GM12878 (cell line): ENCODE results near the gene DNAH11. TPM values are rescaled to one million over a fixed set of nuclear protein-coding genes. Genes with fewer than 3 reads are reported as not detected.

Source experiments
- ATF7 ChIP-seq: fragments of 450-650 bp; IDR thresholded peaks from 2 replicates; pipeline ENCODE4 v1.6.1; 2016; ENCODE audit warnings: low read depth, mild to moderate bottlenecking
- LARP7 ChIP-seq: fragments of 450-650 bp; IDR thresholded peaks from 2 replicates; pipeline ENCODE4 v1.6.1; 2017; ENCODE audit warnings: mild to moderate bottlenecking
- MLLT1 ChIP-seq: fragments of 450-650 bp; IDR thresholded peaks from 2 replicates; pipeline ENCODE4 v1.6.1; 2016; ENCODE audit warnings: mild to moderate bottlenecking
- MTA2 ChIP-seq: fragments of 450-650 bp; IDR thresholded peaks from 2 replicates; pipeline ENCODE4 v1.6.1; 2016; ENCODE audit warnings: low read depth, mild to moderate bottlenecking, moderate library complexity
- NFXL1 ChIP-seq: fragments of 450-650 bp; IDR thresholded peaks from 2 replicates; pipeline ENCODE4 v1.6.1; 2017; ENCODE audit warnings: antibody characterized with exemption, mild to moderate bottlenecking, borderline replicate concordance
- NR2F1 ChIP-seq: fragments of 450-650 bp; conservative IDR thresholded peaks from 2 replicates; pipeline ENCODE4 v1.6.1; 2017; ENCODE audit warnings: mild to moderate bottlenecking
- PBX3 ChIP-seq: IDR thresholded peaks from 2 replicates; pipeline ENCODE4 v1.6.1; 2011; ENCODE audit warnings: mild to moderate bottlenecking, low read depth, low read length, moderate library complexity; ENCODE audit not compliant: insufficient replicate concordance
- POLR2AphosphoS5 ChIP-seq: IDR thresholded peaks from 2 replicates; pipeline ENCODE4 v1.6.1; 2011; ENCODE audit warnings: mild to moderate bottlenecking, low read length, inconsistent platforms
- RELA ChIP-seq: fragments of 450-650 bp; IDR thresholded peaks from 2 replicates; pipeline ENCODE4 v1.8.0; 2014; ENCODE audit warnings: borderline replicate concordance; ENCODE audit not compliant: partially characterized antibody
- SUZ12 ChIP-seq: fragments of 200-600 bp; sonication (generic); IDR thresholded peaks from one replicate; pipeline ENCODE4 v1.6.1; 2018; ENCODE audit warnings: antibody characterized with exemption, mild to moderate bottlenecking; ENCODE audit not compliant: unreplicated experiment
- TAF1 ChIP-seq: IDR thresholded peaks from 2 replicates; pipeline ENCODE4 v1.6.1; 2011; ENCODE audit warnings: mild to moderate bottlenecking, low read depth, low read length, borderline replicate concordance
- TARDBP ChIP-seq: IDR thresholded peaks from 2 replicates; pipeline ENCODE4 v1.6.1; 2016; ENCODE audit warnings: borderline replicate concordance
- ZNF24 ChIP-seq: fragments of 450-650 bp; IDR thresholded peaks from 2 replicates; pipeline ENCODE4 v1.6.1; 2017; ENCODE audit warnings: antibody characterized with exemption, mild to moderate bottlenecking
- ZNF274 ChIP-seq: IDR thresholded peaks from one replicate; pipeline ENCODE4 v1.8.0; 2011; ENCODE audit not compliant: insufficient read length, insufficient read depth
- polyA plus RNA-seq, 11 experiments: library from polyadenylated mRNA; depleted of rRNA in 4 of 11; unstranded in 6 of 11; stranded (reverse) in 5 of 11; fragments of >200 nt; fragmentation: Nextera tagmentation in 4 of 11; fragmentation: Illumina TruSeq in 1 of 11; extraction: Ambion mirVana in 4 of 11; extraction: Trizol in 1 of 11; gene quantifications; 1 replicate in 1 of 11; 2 replicates in 10 of 11; pipeline versions ENCODE4 v1.2.1 to v1.2.3, GENCODE V29; 2011 to 2016; ENCODE audit warnings: inconsistent platforms in 2 of 11, missing spikeins in 2 of 11, low read depth in 1 of 11
- total RNA-seq, 4 experiments: library from RNA; depleted of rRNA in 3 of 4; stranded (reverse); fragments of >200 nt in 3 of 4; fragmentation: Illumina TruSeq in 1 of 4; extraction: Trizol in 1 of 4; gene quantifications; 2 replicates each; pipeline versions ENCODE4 v1.2.1 to v1.2.3, GENCODE V29; 2013 to 2021
- TF ChIP-seq, protein P1 (sequence below): fragments of 450-650 bp; IDR thresholded peaks from 2 replicates; pipeline ENCODE4 v1.6.1; 2017; ENCODE audit warnings: mild to moderate bottlenecking, moderate library complexity
- TF ChIP-seq, protein P2 (sequence below): fragments of 450-650 bp; IDR thresholded peaks from 2 replicates; pipeline ENCODE4 v1.6.1; 2017; ENCODE audit warnings: mild to moderate bottlenecking, low read depth, inconsistent platforms; ENCODE audit not compliant: poor library complexity, severe bottlenecking
- TF ChIP-seq, protein P3 (sequence below): fragments of 450-650 bp; IDR thresholded peaks from 2 replicates; pipeline ENCODE4 v1.6.1; 2016; ENCODE audit warnings: mild to moderate bottlenecking, moderate library complexity, borderline replicate concordance

The DNAH11 gene
- total and polyA plus RNA-seq, 10 of the 15 experiments (the other 5 are each of a cell fraction or from before 2014, with no cell fraction given) = 0.03 to 0.56 (median 0.10) TPM

DNA sequence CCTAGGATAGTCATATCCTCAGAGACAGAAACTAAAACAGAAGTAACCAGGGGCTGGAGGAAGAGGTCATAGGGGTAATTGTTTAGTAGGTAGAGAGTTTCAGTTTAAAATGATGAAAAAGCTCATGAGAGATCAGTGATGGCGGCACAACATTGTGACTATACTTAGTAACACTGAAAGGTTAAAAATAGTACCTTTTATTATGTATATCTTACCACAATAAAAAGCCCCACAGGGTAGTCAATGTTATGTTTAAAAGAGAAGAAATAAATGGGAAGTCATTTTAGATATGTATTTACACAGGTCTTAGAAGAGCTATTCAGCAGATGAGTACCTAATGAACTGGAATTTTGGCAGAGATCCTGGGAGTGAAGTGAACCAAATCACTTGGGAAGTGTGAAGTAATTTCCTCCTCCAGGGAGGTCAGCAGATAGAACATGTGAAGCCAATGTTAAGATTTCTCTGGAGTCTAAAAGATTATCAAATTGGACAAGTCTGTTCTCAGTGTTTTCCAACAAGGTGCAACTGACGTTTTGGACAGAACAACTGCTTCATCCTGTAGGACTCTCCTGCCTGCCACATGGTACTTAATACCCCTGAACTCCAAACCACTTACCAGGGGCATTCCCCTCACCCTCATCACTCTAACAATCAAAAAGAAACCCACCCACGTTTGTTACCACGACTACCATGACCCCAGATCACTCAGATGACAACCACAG, 396.5 kb downstream of the DNAH11 start (continued):
- TF ChIP-seq LARP7 (no peak), RELA (no peak), ATF7 (peak; percentile 83), ZNF24 (no peak), MTA2 (peak; percentile 92), NR2F1 (peak; percentile 90), SUZ12 (no peak), TAF1 (no peak), POLR2AphosphoS5 (no peak), PBX3 (no peak), TARDBP (no peak), MLLT1 (peak; percentile 49; the same call in 1 of the 2 replicates), ZNF274 (no peak), NFXL1 (no peak)
- TF ChIP-seq, protein P1, sequence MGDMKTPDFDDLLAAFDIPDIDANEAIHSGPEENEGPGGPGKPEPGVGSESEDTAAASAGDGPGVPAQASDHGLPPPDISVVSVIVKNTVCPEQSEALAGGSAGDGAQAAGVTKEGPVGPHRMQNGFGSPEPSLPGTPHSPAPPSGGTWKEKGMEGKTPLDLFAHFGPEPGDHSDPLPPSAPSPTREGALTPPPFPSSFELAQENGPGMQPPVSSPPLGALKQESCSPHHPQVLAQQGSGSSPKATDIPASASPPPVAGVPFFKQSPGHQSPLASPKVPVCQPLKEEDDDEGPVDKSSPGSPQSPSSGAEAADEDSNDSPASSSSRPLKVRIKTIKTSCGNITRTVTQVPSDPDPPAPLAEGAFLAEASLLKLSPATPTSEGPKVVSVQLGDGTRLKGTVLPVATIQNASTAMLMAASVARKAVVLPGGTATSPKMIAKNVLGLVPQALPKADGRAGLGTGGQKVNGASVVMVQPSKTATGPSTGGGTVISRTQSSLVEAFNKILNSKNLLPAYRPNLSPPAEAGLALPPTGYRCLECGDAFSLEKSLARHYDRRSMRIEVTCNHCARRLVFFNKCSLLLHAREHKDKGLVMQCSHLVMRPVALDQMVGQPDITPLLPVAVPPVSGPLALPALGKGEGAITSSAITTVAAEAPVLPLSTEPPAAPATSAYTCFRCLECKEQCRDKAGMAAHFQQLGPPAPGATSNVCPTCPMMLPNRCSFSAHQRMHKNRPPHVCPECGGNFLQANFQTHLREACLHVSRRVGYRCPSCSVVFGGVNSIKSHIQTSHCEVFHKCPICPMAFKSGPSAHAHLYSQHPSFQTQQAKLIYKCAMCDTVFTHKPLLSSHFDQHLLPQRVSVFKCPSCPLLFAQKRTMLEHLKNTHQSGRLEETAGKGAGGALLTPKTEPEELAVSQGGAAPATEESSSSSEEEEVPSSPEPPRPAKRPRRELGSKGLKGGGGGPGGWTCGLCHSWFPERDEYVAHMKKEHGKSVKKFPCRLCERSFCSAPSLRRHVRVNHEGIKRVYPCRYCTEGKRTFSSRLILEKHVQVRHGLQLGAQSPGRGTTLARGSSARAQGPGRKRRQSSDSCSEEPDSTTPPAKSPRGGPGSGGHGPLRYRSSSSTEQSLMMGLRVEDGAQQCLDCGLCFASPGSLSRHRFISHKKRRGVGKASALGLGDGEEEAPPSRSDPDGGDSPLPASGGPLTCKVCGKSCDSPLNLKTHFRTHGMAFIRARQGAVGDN = no peak
- TF ChIP-seq, protein P2, sequence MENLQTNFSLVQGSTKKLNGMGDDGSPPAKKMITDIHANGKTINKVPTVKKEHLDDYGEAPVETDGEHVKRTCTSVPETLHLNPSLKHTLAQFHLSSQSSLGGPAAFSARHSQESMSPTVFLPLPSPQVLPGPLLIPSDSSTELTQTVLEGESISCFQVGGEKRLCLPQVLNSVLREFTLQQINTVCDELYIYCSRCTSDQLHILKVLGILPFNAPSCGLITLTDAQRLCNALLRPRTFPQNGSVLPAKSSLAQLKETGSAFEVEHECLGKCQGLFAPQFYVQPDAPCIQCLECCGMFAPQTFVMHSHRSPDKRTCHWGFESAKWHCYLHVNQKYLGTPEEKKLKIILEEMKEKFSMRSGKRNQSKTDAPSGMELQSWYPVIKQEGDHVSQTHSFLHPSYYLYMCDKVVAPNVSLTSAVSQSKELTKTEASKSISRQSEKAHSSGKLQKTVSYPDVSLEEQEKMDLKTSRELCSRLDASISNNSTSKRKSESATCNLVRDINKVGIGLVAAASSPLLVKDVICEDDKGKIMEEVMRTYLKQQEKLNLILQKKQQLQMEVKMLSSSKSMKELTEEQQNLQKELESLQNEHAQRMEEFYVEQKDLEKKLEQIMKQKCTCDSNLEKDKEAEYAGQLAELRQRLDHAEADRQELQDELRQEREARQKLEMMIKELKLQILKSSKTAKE = no peak
- TF ChIP-seq, protein P3, sequence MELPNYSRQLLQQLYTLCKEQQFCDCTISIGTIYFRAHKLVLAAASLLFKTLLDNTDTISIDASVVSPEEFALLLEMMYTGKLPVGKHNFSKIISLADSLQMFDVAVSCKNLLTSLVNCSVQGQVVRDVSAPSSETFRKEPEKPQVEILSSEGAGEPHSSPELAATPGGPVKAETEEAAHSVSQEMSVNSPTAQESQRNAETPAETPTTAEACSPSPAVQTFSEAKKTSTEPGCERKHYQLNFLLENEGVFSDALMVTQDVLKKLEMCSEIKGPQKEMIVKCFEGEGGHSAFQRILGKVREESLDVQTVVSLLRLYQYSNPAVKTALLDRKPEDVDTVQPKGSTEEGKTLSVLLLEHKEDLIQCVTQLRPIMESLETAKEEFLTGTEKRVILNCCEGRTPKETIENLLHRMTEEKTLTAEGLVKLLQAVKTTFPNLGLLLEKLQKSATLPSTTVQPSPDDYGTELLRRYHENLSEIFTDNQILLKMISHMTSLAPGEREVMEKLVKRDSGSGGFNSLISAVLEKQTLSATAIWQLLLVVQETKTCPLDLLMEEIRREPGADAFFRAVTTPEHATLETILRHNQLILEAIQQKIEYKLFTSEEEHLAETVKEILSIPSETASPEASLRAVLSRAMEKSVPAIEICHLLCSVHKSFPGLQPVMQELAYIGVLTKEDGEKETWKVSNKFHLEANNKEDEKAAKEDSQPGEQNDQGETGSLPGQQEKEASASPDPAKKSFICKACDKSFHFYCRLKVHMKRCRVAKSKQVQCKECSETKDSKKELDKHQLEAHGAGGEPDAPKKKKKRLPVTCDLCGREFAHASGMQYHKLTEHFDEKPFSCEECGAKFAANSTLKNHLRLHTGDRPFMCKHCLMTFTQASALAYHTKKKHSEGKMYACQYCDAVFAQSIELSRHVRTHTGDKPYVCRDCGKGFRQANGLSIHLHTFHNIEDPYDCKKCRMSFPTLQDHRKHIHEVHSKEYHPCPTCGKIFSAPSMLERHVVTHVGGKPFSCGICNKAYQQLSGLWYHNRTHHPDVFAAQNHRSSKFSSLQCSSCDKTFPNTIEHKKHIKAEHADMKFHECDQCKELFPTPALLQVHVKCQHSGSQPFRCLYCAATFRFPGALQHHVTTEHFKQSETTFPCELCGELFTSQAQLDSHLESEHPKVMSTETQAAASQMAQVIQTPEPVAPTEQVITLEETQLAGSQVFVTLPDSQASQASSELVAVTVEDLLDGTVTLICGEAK = no peak; the same call in 1 of the 2 replicates
